GM19099 (cell line): Measurements from ENCODE around the gene CEP170.

Experiments used
- POLR2A ChIP-seq: IDR thresholded peaks from 3 replicates; pipeline ENCODE4 v1.6.1; 2011; ENCODE audit warnings: low read depth; ENCODE audit not compliant: insufficient read length; ENCODE audit errors: extremely low read depth

CEP170 gene

GRCh38 chr1:243227622-243228021, 27.5 kb downstream of the CEP170 start:
- TF ChIP-seq POLR2A = no peak

GRCh38 chr1:243218059-243218458, 37.0 kb downstream of the CEP170 start:
- TF ChIP-seq POLR2A = no peak

GRCh38 chr1:243217349-243217748, 37.7 kb downstream of the CEP170 start:
- TF ChIP-seq POLR2A = no peak

GRCh38 chr1:243216741-243217140, 38.3 kb downstream of the CEP170 start:
- TF ChIP-seq POLR2A = no peak

GRCh38 chr1:243213045-243213787, 41.9 kb downstream of the CEP170 start:
- no peak for TF ChIP-seq POLR2A

GRCh38 chr1:243179720-243180119, 75.4 kb downstream of the CEP170 start:
- TF ChIP-seq POLR2A = no peak
